Transverse colon (tissue), 4 donors: Measurements from ENCODE around the gene GRIP2. TPM values are rescaled to one million over a fixed set of nuclear protein-coding genes. Genes with fewer than 3 reads are reported as not detected.

Experiments used
- DNase-seq: peaks from one replicate; pipeline ENCODE4 v3.0.0-alpha.2; 2019
- H3K27ac ChIP-seq, 4 donors: fragments of 200-600 bp; sonication (generic); 2 replicates each; pipeline ENCODE4 v1.5.1; 2016 to 2018; ENCODE audit warnings: inconsistent platforms in 4 of 4
- H3K27me3 ChIP-seq: fragments of 200-600 bp; sonication (generic); 2 replicates; pipeline ENCODE4 v1.5.1; 2017; ENCODE audit warnings: inconsistent platforms
- H3K36me3 ChIP-seq, 4 donors: fragments of 200-600 bp; sonication (generic); 2 replicates each; pipeline ENCODE4 v1.5.1; 2017 to 2019; ENCODE audit warnings: inconsistent platforms in 4 of 4
- H3K4me1 ChIP-seq, 4 donors: fragments of 200-600 bp; sonication (generic); 2 replicates each; pipeline ENCODE4 v1.5.1; 2017 to 2020; ENCODE audit warnings: inconsistent platforms in 4 of 4
- H3K4me3 ChIP-seq, 4 donors: fragments of 200-600 bp; sonication (generic); 1 replicate in 1 of 4; 2 replicates in 3 of 4; pipeline versions ENCODE4 v1.5.1 to v1.6.1; 2017 to 2019; ENCODE audit warnings: inconsistent platforms in 4 of 4
- H3K9me3 ChIP-seq, 2 donors: fragments of 200-600 bp; sonication (generic); 2 replicates each; pipeline ENCODE4 v1.5.1; 2017 to 2019; ENCODE audit warnings: inconsistent platforms in 2 of 2
- EP300 ChIP-seq: sonication (generic); formaldehyde crosslinking; IDR thresholded peaks from one replicate; pipeline ENCODE4 v1.6.1; 2017; ENCODE audit warnings: antibody characterized with exemption, low read depth
- POLR2A ChIP-seq: fragments of 450-650 bp; IDR thresholded peaks from one replicate; pipeline ENCODE4 v1.6.1; 2016; ENCODE audit warnings: antibody characterized with exemption, mild to moderate bottlenecking, moderate library complexity
- POLR2AphosphoS5 ChIP-seq, 3 donors: sonication (generic); formaldehyde crosslinking; IDR thresholded peaks; one replicate each; pipeline ENCODE4 v1.6.1; 2016; ENCODE audit warnings: antibody characterized with exemption in 3 of 3
- WGBS, 2 donors: methylation state at CpG; one replicate each; pipeline ENCODE4 v1.1.5; 2018; ENCODE audit warnings: low coverage in 1 of 2; 5-methylcytosine and 5-hydroxymethylcytosine counted together
- in situ Hi-C, 4 donors: fragments of 200-750 bp; cut with MboI; loops; one replicate each; pipeline versions ENCODE4 v1.15.0 to v1.15.1; 2017; ENCODE audit warnings: low sequenced_read_pairs in 3 of 4, low pct_ligation_motif_present in 1 of 4, low pct_unique_long_range_greater_than_20kb in 1 of 4
- intact Hi-C: fragments of 100-400 bp; cut with DNase I; formaldehyde crosslinking; loops from one replicate; pipeline ENCODE4 v1.15.1; 2023; ENCODE audit warnings: low total_unique reads
- total RNA-seq, 4 donors: library from RNA; depleted of rRNA; stranded (reverse); fragments of >200 nt; gene quantifications; one replicate each; pipeline ENCODE4 v1.1.0, GENCODE V29; 2016
- TF ChIP-seq, protein P1 (sequence below), 5 experiments: fragments of 200-600 bp in 3 of 5; fragments of 450-650 bp in 2 of 5; sonication (generic) in 3 of 5; IDR thresholded peaks; 1 replicate in 2 of 5; 2 replicates in 3 of 5; pipeline ENCODE4 v1.5.1; 2016 to 2017; ENCODE audit warnings: antibody characterized with exemption in 5 of 5, inconsistent platforms in 3 of 5, mild to moderate bottlenecking in 2 of 5, moderate library complexity in 1 of 5

Gene GRIP2
- total RNA-seq, 4 donors from 2014 or later, result 0.27 to 0.40 TPM; not detected in 2

DNA sequence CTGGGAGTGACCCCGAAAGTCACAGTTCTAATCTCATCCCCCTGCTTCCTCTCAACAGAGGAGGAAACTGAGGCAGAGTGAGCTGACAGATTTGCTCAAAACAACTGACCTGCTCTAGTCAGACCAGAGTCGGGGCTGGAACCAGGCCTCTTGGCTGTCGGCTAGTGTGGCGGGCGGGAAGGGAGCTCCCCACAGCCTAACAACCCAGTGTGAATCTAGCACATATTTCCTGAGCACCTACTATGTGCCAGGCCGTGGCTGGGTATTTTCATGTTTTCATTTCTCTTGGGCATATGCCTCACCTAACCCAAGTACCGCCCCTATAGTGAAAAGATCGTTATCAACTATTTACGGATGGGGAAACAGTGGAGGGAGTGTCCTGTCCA lies 27.2 kb downstream of the GRIP2 start:
- H3K4me3 ChIP-seq, result no peak overlapping the region
- H3K4me1 ChIP-seq, result no peaks in the 10 kb centered on the region
- no peak for DNase-seq
- 63% methylated on average over 9 of the region's 9 CpGs; no CpG with 5 or more reads in 1 of the 2 donors for WGBS, 2 donors
- TF ChIP-seq, protein P1, sequence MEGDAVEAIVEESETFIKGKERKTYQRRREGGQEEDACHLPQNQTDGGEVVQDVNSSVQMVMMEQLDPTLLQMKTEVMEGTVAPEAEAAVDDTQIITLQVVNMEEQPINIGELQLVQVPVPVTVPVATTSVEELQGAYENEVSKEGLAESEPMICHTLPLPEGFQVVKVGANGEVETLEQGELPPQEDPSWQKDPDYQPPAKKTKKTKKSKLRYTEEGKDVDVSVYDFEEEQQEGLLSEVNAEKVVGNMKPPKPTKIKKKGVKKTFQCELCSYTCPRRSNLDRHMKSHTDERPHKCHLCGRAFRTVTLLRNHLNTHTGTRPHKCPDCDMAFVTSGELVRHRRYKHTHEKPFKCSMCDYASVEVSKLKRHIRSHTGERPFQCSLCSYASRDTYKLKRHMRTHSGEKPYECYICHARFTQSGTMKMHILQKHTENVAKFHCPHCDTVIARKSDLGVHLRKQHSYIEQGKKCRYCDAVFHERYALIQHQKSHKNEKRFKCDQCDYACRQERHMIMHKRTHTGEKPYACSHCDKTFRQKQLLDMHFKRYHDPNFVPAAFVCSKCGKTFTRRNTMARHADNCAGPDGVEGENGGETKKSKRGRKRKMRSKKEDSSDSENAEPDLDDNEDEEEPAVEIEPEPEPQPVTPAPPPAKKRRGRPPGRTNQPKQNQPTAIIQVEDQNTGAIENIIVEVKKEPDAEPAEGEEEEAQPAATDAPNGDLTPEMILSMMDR (IDR thresholded peaks at IDR 0.05), result no peak
- TF ChIP-seq EP300 (no peak), POLR2AphosphoS5 (IDR thresholded peaks at IDR 0.05) (no peak), POLR2A (no peak)
- intact Hi-C loops (loop anchor here (10.0 kb wide), 1 partner anchor 402 kb away; no protein-coding TSS in a partner anchor), in situ Hi-C loops (loop anchor here in 2 of 4 donors (25.0 kb wide), 2 partner anchors 99 to 399 kb away; no protein-coding TSS in a partner anchor)
- no peaks in the 10 kb centered on the region for H3K9me3 ChIP-seq
- no peak overlapping the region for H3K27ac ChIP-seq
- H3K27me3 ChIP-seq, result no peaks in the 10 kb centered on the region
- no peaks in the 10 kb centered on the region for H3K36me3 ChIP-seq

DNA sequence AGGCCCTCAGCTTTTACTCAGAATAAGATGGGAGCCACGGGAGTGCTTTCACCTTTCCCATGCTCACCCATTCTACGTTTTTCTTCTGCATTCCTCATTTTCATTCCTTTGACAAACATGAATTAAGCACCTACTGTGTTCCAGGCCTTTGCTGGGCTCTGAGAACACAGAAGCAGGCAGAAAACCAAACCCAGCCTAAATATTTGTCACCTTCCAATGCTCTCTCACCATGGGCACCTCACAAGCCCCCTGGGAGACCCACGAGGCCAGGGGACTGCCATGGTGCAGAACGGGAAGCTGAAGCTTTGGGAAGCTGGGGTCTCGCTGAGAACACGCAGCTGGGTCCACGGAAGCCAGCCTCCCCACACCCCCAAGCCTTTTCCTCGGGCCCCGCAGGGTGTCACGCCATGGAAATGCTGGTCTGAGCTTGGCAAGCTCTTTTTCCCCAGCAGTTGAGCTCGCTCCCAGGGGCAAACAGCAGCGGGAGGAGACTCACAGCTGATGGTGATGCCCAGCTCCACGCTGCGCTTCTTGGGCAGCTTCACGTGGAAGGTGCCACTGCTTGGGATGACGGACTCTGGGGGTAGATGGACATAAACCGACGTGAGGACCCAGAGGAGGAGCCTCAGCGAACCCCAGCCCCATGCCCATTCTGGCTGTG lies 27.7 kb downstream of the GRIP2 start:
- Histone ChIP-seq H3K27me3 (no peaks in the 10 kb centered on the region), H3K4me3 (no peak overlapping the region), H3K27ac (no peak overlapping the region), H3K9me3 (no peaks in the 10 kb centered on the region), H3K36me3 (no peaks in the 10 kb centered on the region), H3K4me1 (no peaks in the 10 kb centered on the region)
- no peak for DNase-seq
- intact Hi-C loops (loop anchor here (10.0 kb wide), 1 partner anchor 402 kb away; no protein-coding TSS in a partner anchor), in situ Hi-C loops (loop anchor here in 2 of 4 donors (25.0 kb wide), 2 partner anchors 100 to 400 kb away; no protein-coding TSS in a partner anchor)
- TF ChIP-seq POLR2A, result no peak
- TF ChIP-seq, protein P1 (IDR thresholded peaks at IDR 0.05), result no peak
- TF ChIP-seq POLR2AphosphoS5 (IDR thresholded peaks at IDR 0.05), result no peak
- TF ChIP-seq EP300, result no peak
- 81 to 83% methylated on average over 2 to 19 of the region's 19 CpGs for WGBS, 2 donors

DNA sequence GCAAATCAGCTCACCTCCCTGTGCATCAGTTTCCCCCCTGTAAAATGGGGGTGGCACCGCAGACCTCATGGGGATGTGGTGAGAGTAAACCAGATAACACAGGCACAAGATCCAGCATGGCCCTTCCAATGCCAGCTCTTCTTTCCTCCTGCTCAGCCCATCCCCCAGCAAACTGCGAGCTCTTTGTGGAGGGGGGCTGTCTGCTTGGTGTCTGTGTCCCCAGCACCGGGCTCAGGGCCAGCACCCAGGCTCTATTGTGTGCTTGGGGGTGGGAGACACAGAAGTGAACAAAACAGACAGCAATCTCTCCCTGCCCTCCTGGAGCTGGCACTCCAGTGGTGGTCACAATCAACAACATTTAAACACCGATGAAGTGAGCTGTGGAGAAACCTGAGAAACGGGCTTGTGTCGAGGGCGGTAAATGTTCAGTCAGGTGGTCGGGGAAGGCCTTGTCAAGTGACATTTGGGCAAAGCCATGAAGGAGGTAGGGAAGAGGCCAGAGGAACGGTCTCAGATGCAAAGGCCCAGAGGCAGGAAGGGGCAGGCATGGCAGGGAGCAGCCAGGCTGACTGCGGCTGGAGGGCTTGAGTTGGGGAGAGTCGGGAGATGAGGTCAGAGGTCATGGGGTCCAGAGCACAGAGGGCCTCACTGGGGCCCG lies 28.4 kb downstream of the GRIP2 start:
- 66 to 76% methylated on average over 7 to 12 of the region's 12 CpGs for WGBS, 2 donors
- Histone ChIP-seq H3K36me3 (no peaks in the 10 kb centered on the region), H3K27me3 (no peaks in the 10 kb centered on the region), H3K27ac (no peak overlapping the region), H3K4me1 (no peaks in the 10 kb centered on the region), H3K4me3 (no peak overlapping the region), H3K9me3 (no peaks in the 10 kb centered on the region)
- in situ Hi-C loops (loop anchor here in 2 of 4 donors (25.0 kb wide), 2 partner anchors 101 to 401 kb away; no protein-coding TSS in a partner anchor), intact Hi-C loops (loop anchor here (1.0 to 10.0 kb wide), 2 partner anchors 37 to 403 kb away; no protein-coding TSS in a partner anchor)
- TF ChIP-seq EP300 (no peak), POLR2A (no peak), POLR2AphosphoS5 (IDR thresholded peaks at IDR 0.05) (no peak)
- TF ChIP-seq, protein P1 (IDR thresholded peaks at IDR 0.05), result no peak
- no peak for DNase-seq
